Testis (tissue), 2 donors: ENCODE measurements around the gene MROH8.

ENCODE experiments used
- CTCF ChIP-seq, 3 experiments: fragments of 450-650 bp in 2 of 3; fragments of 200-600 bp in 1 of 3; sonication (generic) in 1 of 3; IDR thresholded peaks; one replicate each; pipeline ENCODE4 v1.5.1; 2016 to 2019; ENCODE audit warnings: antibody characterized with exemption in 3 of 3, mild to moderate bottlenecking in 2 of 3, moderate library complexity in 1 of 3
- POLR2A ChIP-seq: fragments of 450-650 bp; IDR thresholded peaks from one replicate; pipeline ENCODE4 v1.6.1; 2017; ENCODE audit warnings: antibody characterized with exemption, mild to moderate bottlenecking, moderate library complexity

DNA sequence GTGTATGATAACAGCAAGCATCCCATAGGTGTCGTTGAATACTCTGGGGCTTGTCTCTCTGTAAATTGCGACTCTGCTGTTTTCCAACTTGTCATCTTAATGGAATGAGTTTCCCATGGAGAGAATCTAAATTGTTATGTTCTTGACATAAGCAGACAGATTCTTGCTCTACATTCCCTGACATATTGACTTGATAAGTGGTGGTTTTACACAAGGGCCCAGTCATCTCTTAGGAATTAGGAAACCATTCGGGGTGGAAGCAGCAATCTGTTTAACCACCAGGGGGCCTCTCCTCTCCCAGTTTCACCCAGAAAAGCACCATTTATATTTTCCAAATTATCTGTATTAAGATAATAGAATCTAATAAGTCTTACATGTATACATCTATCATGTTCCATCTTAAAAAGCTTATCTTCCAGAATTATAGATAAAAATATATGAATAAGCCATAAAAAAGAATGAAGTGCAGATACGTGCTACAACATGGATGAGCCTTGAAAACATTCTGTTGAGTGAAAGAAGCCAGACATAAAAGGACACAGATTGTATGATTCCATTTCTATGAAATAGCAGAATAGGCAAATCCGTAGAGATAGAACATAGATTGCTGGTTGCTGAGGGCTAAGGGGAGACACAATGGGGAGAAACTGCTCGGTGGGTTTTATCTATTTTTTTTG, 23.1 kb upstream of the MROH8 start:
- TF ChIP-seq POLR2A: no peak
- peak; percentile 49 to 81 (median 67) for TF ChIP-seq CTCF (IDR thresholded peaks at IDR 0.05)
